Prostate gland (tissue), 2 donors: Measurements from ENCODE around the gene TSG101. TPM values are rescaled to one million over a fixed set of nuclear protein-coding genes. Genes with fewer than 3 reads are reported as not detected.

Experiments
- DNase-seq: peaks from one replicate; pipeline ENCODE4 v3.0.0-alpha.2; 2019; ENCODE audit warnings: low spot score
- H3K27ac ChIP-seq, 2 donors: fragments of 200-600 bp; sonication (generic); 2 replicates each; pipeline ENCODE4 v1.5.1; 2017 to 2019
- H3K27me3 ChIP-seq: fragments of 200-600 bp; sonication (generic); replicated peaks from 2 replicates; pipeline ENCODE4 v1.5.1; 2019; ENCODE audit not compliant: insufficient read depth
- H3K36me3 ChIP-seq, 2 donors: fragments of 200-600 bp; sonication (generic); 1 replicate in 1 of 2; 2 replicates in 1 of 2; pipeline versions ENCODE4 v1.5.1 to v1.8.1; 2017 to 2019
- H3K4me1 ChIP-seq: fragments of 200-600 bp; sonication (generic); replicated peaks from 2 replicates; pipeline ENCODE4 v1.5.1; 2019
- H3K4me3 ChIP-seq, 2 donors: fragments of 200-600 bp; sonication (generic); 2 replicates each; pipeline ENCODE4 v1.5.1; 2017 to 2019
- H3K9me3 ChIP-seq: fragments of 200-600 bp; sonication (generic); 2 replicates; pipeline ENCODE4 v1.5.1; 2017
- POLR2A ChIP-seq: fragments of 450-650 bp; IDR thresholded peaks from one replicate; pipeline ENCODE4 v1.6.1; 2016; ENCODE audit warnings: antibody characterized with exemption, mild to moderate bottlenecking
- POLR2AphosphoS5 ChIP-seq: sonication (generic); formaldehyde crosslinking; IDR thresholded peaks from one replicate; pipeline ENCODE4 v1.6.1; 2017; ENCODE audit warnings: antibody characterized with exemption
- WGBS: methylation state at CpG from one replicate; pipeline ENCODE4 v1.1.5; 2018; 5-methylcytosine and 5-hydroxymethylcytosine counted together
- intact Hi-C: fragments of 100-400 bp; cut with DNase I; formaldehyde crosslinking; loops from one replicate; pipeline ENCODE4 v1.14.2; 2022
- total RNA-seq, 2 donors: library from RNA; depleted of rRNA; stranded (reverse); fragments of >200 nt; gene quantifications; one replicate each; pipeline ENCODE4 v1.1.0, GENCODE V29; 2016
- TF ChIP-seq, protein P1 (sequence below), 4 experiments: fragments of 200-600 bp in 2 of 4; fragments of 450-650 bp in 2 of 4; sonication (generic) in 2 of 4; IDR thresholded peaks; 1 replicate in 3 of 4; 2 replicates in 1 of 4; pipeline ENCODE4 v1.5.1; 2016 to 2019; ENCODE audit warnings: antibody characterized with exemption in 4 of 4, mild to moderate bottlenecking in 2 of 4, moderate library complexity in 2 of 4

TSG101 gene
- total RNA-seq, 2 donors from 2014 or later: 60.5 to 94.5 TPM

DNA sequence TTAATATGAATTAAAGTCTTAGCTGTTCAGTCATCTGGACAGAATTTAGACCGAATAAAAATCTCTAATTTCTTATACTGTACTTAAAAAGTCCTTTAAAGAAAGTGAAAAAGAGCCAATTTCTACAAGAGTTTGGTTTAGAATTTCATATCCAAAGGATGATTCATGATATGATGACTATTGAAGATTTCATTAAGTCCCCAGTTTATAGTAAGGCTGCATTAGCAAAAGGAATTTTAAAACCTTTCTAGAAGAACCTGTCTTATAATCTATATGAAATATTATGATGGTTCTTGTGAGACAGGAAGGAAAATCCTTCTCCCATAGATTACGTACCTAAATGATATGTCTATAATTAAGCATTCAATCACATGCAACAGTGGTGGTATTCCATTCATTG lies 34.8 kb downstream of the TSG101 start:
- H3K4me3 ChIP-seq: no peak overlapping the region
- no peak overlapping the region for H3K27ac ChIP-seq
- TF ChIP-seq POLR2A (no peak), POLR2AphosphoS5 (no peak)
- TF ChIP-seq, protein P1, sequence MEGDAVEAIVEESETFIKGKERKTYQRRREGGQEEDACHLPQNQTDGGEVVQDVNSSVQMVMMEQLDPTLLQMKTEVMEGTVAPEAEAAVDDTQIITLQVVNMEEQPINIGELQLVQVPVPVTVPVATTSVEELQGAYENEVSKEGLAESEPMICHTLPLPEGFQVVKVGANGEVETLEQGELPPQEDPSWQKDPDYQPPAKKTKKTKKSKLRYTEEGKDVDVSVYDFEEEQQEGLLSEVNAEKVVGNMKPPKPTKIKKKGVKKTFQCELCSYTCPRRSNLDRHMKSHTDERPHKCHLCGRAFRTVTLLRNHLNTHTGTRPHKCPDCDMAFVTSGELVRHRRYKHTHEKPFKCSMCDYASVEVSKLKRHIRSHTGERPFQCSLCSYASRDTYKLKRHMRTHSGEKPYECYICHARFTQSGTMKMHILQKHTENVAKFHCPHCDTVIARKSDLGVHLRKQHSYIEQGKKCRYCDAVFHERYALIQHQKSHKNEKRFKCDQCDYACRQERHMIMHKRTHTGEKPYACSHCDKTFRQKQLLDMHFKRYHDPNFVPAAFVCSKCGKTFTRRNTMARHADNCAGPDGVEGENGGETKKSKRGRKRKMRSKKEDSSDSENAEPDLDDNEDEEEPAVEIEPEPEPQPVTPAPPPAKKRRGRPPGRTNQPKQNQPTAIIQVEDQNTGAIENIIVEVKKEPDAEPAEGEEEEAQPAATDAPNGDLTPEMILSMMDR (IDR thresholded peaks at IDR 0.05): no peak
- H3K36me3 ChIP-seq: no peaks in the 10 kb centered on the region
- DNase-seq: no peak
- no peaks in the 10 kb centered on the region for H3K9me3 ChIP-seq
- 93% methylated on average over 2 of the region's 2 CpGs for WGBS
- H3K4me1 ChIP-seq: no peaks in the 10 kb centered on the region
- H3K27me3 ChIP-seq: no peaks in the 10 kb centered on the region
- intact Hi-C loops: no loop called here

DNA sequence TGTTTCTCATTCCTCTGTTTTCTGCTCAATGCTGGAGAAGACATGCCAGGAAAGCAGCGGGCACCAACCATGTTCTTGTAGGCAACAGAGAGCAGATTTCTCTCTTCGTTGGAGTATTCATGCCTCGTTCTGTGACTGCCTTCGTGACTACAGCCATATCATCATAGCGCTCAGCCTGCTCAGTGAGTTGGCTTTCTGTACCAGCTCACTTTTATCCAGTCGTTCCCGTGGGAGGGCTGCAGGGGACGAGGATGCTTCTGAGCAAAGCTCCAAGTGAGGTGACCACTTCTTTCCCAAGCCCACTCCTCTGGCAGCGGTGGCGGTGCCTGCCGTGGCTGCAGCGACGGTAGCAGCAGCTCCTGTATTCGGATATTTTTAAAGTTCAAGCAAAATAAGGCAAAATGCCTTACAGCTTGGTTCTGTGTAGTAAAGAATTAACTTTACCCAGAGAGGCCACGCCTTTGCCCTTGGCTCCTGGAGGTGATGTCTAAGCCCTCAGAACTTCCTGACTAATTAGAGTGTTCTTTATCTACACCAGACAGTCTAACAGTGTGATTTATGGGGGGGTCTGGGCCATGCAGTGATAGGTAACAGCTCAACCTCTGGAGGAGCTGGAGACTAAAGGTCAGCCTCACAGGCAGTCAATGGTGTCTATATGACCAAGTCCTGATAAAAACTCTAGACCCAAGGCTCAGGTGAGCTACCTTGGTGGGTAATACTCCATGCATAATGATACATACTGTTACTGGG lies 35.8 kb downstream of the TSG101 start:
- no peaks in the 10 kb centered on the region for H3K36me3 ChIP-seq
- no peak for TF ChIP-seq POLR2AphosphoS5
- TF ChIP-seq POLR2A: no peak
- TF ChIP-seq, protein P1 (IDR thresholded peaks at IDR 0.05): no peak
- H3K27ac ChIP-seq: no peak overlapping the region
- H3K4me3 ChIP-seq: no peak overlapping the region
- intact Hi-C loops: no loop called here
- H3K9me3 ChIP-seq: no peaks in the 10 kb centered on the region
- no peaks in the 10 kb centered on the region for H3K4me1 ChIP-seq
- no peak for DNase-seq
- 93% methylated on average over 15 of the region's 15 CpGs for WGBS
- H3K27me3 ChIP-seq: no peaks in the 10 kb centered on the region

DNA sequence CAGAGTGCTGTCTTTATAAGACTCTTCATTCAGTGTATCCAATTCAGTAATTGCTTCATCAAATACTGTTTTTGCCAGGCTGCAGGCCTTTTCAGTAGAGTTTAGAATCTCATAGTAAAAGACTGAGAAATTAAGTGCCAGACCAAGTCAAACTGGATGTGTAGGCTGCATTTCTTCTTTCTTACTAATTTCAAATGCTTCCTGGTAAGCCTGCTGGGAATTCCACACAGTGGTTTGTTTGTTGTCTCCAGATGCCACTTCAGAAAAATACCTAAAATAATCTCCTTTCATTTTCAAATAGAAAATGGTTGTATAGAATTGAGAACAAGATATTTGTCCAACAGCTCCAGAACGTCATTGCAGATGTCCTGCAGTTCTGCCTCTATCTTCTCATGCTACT lies 36.4 kb downstream of the TSG101 start:
- H3K9me3 ChIP-seq: no peaks in the 10 kb centered on the region
- no peaks in the 10 kb centered on the region for H3K4me1 ChIP-seq
- TF ChIP-seq POLR2AphosphoS5: no peak
- TF ChIP-seq POLR2A: no peak
- TF ChIP-seq, protein P1 (IDR thresholded peaks at IDR 0.05): no peak
- DNase-seq: no peak
- H3K27me3 ChIP-seq: no peaks in the 10 kb centered on the region
- intact Hi-C loops: no loop called here
- no peak overlapping the region for H3K27ac ChIP-seq
- no peaks in the 10 kb centered on the region for H3K36me3 ChIP-seq
- 85% methylated on average over 1 of the region's 1 CpG for WGBS
- H3K4me3 ChIP-seq: no peak overlapping the region

DNA sequence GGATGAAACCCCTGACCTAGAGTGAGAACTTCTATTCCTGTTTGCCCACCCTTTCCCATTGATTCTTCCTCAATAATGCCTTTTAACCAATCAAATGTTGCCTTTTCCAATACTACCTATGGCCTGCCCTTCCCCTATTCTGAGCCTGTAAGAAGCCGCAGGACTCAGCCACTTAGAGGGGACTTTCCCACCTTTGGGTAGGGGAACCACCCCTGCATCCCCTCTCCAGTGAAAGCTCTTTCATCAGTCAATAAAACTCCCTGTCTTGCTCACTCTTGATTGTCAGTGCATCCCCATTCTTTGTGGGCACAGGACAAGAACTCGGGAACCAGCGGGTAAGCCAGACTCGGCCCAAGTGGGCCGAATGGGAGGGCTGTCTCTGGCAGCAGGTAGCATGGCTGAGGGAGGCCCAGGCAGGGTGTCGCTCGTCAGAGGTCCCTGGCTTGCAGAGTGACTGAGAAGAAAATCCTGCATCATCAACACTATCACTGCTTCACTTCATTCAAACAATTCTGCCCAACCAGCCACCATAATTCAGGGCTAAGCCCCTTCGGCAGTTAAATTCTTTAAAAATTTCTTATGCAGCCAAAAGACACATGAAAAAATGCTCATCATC lies 40.7 kb downstream of the TSG101 start:
- Histone ChIP-seq H3K36me3 (peaks cover 3 to 5% of the 10 kb centered on the region in 2 donors), H3K4me3 (no peak overlapping the region), H3K9me3 (no peaks in the 10 kb centered on the region), H3K27ac (no peak overlapping the region), H3K4me1 (no peaks in the 10 kb centered on the region), H3K27me3 (no peaks in the 10 kb centered on the region)
- intact Hi-C loops: no loop called here
- 96% methylated on average over 8 of the region's 8 CpGs for WGBS
- TF ChIP-seq POLR2A: no peak
- TF ChIP-seq, protein P1 (IDR thresholded peaks at IDR 0.05): no peak
- no peak for TF ChIP-seq POLR2AphosphoS5
- no peak for DNase-seq

DNA sequence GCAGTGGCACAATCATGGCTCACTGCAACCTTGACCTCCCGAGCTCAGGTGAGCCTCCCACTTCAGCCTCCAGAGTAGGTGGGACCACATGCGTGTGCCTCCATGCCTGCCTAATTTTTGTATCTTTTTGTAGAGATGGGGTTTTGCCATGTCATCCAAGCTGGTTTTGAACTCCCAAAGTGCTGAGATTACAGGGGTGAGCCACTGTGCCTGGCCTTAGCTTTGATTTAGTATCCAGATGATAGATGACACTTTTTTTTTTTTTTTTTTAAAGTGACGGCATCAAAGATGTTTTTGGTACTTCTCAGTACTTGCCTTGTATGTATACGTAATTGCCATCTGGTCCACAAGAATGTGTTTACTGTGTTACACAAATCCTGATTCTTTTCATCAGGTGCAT lies 47.7 kb downstream of the TSG101 start:
- intact Hi-C loops: no loop called here
- TF ChIP-seq, protein P1 (IDR thresholded peaks at IDR 0.05): no peak
- TF ChIP-seq POLR2AphosphoS5 (no peak), POLR2A (no peak)
- H3K4me3 ChIP-seq: no peak overlapping the region
- no peak overlapping the region for H3K27ac ChIP-seq
- peaks cover 3 to 10% of the 10 kb centered on the region in 2 donors for H3K36me3 ChIP-seq
- no peaks in the 10 kb centered on the region for H3K27me3 ChIP-seq
- 96% methylated on average over 4 of the region's 4 CpGs for WGBS
- H3K4me1 ChIP-seq: no peaks in the 10 kb centered on the region
- H3K9me3 ChIP-seq: no peaks in the 10 kb centered on the region
- no peak for DNase-seq
